ENCODE results near the gene P2RY6. TPM values are rescaled to one million over a fixed set of nuclear protein-coding genes. Genes with fewer than 3 reads are reported as not detected.

The P2RY6 gene
- total RNA-seq, 4 donors from 2014 or later: 0.38 to 0.89 (median 0.38) TPM; not detected in 1

DNA sequence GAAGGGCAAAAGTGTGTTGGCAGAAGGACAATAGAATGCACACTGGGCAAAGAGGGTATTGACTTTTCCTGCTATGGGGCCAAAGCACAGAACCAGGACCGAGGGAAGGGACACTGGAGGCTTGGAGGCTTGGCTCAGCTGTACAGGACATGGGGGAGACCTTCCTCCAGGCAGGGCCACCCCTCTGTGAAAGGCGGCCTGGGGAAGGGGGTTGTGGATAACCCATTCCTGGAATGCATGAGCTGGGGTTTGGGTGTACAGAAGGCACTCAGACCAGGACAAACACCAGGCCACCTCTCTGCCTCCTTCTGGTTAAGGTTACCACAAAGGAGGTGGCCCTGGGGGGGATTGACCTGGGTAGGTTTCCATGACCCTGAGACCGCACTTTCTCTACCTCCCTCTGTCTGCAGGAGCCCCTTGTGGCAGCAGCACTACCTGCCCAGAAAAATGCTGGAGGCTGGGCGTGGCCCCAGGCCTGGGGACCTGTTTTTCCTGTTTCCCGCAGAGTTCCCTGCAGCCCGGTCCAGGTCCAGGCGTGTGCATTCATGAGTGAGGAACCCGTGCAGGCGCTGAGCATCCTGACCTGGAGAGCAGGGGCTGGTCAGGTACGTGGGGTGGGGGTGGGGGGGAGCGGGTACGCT, 44.4 kb upstream of the P2RY6 start:
- WGBS: 70% methylated on average over 4 of the region's 12 CpGs
- H3K9me3 ChIP-seq: no peaks in the 10 kb centered on the region
- H3K27me3 ChIP-seq: no peaks in the 10 kb centered on the region
- H3K36me3 ChIP-seq: no peaks in the 10 kb centered on the region
- no peak overlapping the region for H3K27ac ChIP-seq
- peak; percentile 63 to 81 for DNase-seq (ENCODE audit: low spot score in 2 of 2)
- TF ChIP-seq EP300 (IDR thresholded peaks at IDR 0.05) (no peak), POLR2AphosphoS5 (IDR thresholded peaks at IDR 0.05) (no peak), POLR2A (IDR thresholded peaks at IDR 0.05) (no peak)
- TF ChIP-seq, protein P1, sequence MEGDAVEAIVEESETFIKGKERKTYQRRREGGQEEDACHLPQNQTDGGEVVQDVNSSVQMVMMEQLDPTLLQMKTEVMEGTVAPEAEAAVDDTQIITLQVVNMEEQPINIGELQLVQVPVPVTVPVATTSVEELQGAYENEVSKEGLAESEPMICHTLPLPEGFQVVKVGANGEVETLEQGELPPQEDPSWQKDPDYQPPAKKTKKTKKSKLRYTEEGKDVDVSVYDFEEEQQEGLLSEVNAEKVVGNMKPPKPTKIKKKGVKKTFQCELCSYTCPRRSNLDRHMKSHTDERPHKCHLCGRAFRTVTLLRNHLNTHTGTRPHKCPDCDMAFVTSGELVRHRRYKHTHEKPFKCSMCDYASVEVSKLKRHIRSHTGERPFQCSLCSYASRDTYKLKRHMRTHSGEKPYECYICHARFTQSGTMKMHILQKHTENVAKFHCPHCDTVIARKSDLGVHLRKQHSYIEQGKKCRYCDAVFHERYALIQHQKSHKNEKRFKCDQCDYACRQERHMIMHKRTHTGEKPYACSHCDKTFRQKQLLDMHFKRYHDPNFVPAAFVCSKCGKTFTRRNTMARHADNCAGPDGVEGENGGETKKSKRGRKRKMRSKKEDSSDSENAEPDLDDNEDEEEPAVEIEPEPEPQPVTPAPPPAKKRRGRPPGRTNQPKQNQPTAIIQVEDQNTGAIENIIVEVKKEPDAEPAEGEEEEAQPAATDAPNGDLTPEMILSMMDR (IDR thresholded peaks at IDR 0.05): no peak
- peaks cover 27% of the 10 kb centered on the region for H3K4me1 ChIP-seq
- H3K4me3 ChIP-seq: no peak overlapping the region

DNA sequence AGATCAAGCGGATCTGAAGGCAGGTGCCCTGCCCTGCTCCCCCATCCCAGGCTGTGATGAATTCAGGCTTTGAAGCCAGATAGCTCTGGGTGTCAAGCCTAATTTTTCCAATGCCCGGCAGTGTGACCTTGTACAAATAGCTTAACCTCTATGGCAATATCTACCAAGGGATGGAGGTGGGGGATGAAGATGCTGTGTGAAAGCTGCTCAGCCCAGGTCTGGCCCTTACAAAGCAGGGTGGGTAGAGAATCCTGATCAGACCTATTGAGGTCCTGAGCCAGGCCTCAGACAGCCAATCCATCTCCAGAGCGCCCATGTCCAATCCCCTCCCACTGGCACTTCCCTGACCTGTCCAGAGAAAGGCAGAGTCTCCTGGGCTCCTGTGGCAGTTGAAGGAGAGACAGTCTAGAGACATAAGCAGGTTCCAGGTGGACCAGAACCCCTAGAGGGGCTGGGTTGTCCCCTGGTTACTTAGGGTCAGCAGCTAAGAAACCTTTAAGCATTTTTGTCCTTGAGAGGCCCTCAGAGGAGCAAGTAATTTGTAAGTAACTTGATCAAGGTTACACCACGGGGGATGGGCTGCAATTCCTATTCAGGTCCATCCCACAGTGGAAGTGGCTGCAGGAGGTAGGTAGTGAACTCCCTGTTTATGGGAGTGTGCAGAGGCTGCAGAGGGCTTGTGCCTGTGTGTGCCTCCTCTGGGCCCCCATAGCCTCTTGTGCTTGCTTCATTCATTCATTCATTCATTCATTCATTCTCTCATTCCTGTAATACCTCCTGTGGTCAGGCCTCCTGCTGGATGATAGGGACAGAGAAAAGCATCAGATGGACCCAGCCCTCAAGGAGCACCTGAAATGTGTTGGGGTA, 43.6 kb upstream of the P2RY6 start:
- Histone ChIP-seq H3K9me3 (no peaks in the 10 kb centered on the region), H3K27ac (no peak overlapping the region), H3K4me1 (peaks cover 27% of the 10 kb centered on the region), H3K4me3 (no peak overlapping the region), H3K27me3 (no peaks in the 10 kb centered on the region), H3K36me3 (no peaks in the 10 kb centered on the region)
- peak; percentile 29 to 50 for DNase-seq (ENCODE audit: low spot score in 2 of 2)
- 70% methylated on average over 4 of the region's 4 CpGs for WGBS
- TF ChIP-seq POLR2AphosphoS5 (IDR thresholded peaks at IDR 0.05) (no peak), POLR2A (IDR thresholded peaks at IDR 0.05) (no peak), EP300 (IDR thresholded peaks at IDR 0.05) (no peak)
- TF ChIP-seq, protein P1 (IDR thresholded peaks at IDR 0.05): no peak

DNA sequence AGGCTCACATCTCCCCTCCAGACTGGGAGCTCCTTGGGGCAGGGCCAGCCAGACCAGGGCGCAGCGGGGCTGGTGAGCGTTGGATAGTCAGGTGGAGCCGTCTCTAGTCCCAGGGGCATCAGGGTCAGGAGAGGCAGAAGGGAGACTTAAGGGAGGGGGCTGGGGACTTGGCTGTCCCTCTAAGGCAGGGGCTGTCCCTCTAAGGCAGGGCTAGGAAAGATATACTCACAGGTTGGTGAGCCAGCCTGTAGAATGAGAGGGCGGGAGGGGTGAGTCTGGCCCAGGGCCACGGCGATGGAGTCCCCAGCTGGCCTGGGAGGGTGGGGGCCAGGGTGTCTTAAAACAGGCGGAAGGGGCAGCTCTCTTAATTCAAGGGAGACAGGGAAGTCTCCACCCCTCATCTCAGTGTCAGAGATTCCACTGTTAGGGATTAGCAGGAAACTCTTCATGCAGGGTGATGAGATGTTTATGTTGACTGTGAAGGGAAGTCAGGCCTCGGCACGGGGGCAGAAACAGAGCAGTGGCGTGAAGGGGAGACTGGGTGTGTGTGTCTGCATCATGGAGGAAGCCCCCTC, 42.7 kb upstream of the P2RY6 start:
- Histone ChIP-seq H3K27me3 (no peaks in the 10 kb centered on the region), H3K27ac (no peak overlapping the region), H3K4me1 (peaks cover 27% of the 10 kb centered on the region), H3K9me3 (no peaks in the 10 kb centered on the region), H3K4me3 (no peak overlapping the region), H3K36me3 (peaks cover 2% of the 10 kb centered on the region)
- TF ChIP-seq, protein P1 (IDR thresholded peaks at IDR 0.05): no peak
- no peak for TF ChIP-seq POLR2A (IDR thresholded peaks at IDR 0.05)
- TF ChIP-seq POLR2AphosphoS5 (IDR thresholded peaks at IDR 0.05): no peak
- TF ChIP-seq EP300 (IDR thresholded peaks at IDR 0.05): no peak
- peak; percentile 53 to 71 for DNase-seq (ENCODE audit: low spot score in 2 of 2)
- 67% methylated on average over 11 of the region's 11 CpGs for WGBS

DNA sequence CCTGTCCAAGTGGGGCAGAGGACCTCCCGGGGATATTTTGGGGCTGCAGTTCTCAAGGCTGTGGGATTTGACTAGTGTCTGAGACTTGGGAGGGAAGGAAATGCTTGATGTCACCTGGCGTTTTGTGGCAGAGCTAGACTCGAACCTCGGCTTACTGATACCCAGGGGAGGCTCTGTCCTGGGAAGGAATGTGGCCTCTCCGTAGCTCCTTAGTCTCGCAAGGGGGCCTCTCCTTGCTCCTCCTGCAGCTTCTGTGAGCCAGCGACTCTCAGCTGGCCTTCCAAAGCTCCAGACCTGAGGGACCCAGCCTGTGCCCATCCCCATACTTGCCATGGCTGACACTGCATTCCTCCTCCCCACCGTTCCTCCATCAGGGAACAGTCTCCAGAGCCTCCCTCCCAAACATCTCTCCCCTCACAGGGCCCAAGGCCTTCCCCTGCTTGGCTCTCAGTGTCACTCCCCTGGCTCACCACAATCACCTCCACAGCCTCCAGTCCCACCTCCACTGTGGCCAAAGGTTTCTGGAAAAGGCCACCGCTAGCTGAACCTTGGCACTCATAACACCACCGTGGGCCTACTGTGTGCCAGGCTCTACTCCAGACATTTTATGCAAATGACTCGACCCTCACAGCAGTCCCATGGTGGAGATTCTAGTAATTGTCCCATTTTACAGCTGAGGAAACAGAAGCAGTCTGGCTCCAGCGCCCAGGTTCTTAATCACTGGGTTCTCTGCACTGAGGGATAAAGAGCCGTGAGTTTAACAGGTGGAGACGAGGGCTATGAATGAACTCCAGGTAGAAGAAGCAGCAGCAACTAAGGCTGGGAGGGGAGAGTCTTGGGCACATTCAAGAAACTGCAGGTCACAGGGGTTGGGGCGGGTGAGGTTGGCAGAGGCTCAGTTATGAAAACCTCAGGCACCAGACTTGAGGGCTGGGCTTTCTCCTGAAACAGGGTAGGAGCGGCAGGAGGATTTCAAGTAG, 42.0 kb upstream of the P2RY6 start:
- H3K27me3 ChIP-seq: no peaks in the 10 kb centered on the region
- DNase-seq (ENCODE audit: low spot score in 2 of 2): peak; percentile 30 to 44
- peaks cover 8% of the 10 kb centered on the region for H3K36me3 ChIP-seq
- H3K9me3 ChIP-seq: no peaks in the 10 kb centered on the region
- WGBS: 72% methylated on average over 16 of the region's 16 CpGs
- TF ChIP-seq, protein P1 (IDR thresholded peaks at IDR 0.05): no peak
- TF ChIP-seq POLR2A (IDR thresholded peaks at IDR 0.05) (no peak), EP300 (IDR thresholded peaks at IDR 0.05) (no peak), POLR2AphosphoS5 (IDR thresholded peaks at IDR 0.05) (no peak)
- H3K4me1 ChIP-seq: peaks cover 27% of the 10 kb centered on the region
- no peak overlapping the region for H3K27ac ChIP-seq
- no peak overlapping the region for H3K4me3 ChIP-seq

Data from suprapubic skin (tissue), 4 donors.